HG02852 (cell line): ENCODE results near the gene ZNF831.

ENCODE experiments used
- ATAC-seq: cut with Tn5 transposase; IDR thresholded peaks from one replicate; pipeline ENCODE4 v1.9.1; 2021; ENCODE audit warnings: mild to moderate bottlenecking, moderate library complexity; ENCODE audit not compliant: unreplicated experiment

The ZNF831 gene

GRCh38 chr20:59207742-59208357 is 44.2 kb downstream of the ZNF831 start:
- ATAC-seq: no peak

- no peak for ATAC-seq
These were observed 46.6 kb downstream of the ZNF831 start for GRCh38 chr20:59210186-59210585.

GRCh38 chr20:59211208-59211765 is 47.7 kb downstream of the ZNF831 start:
- ATAC-seq: no peak

- no peak for ATAC-seq
These were observed 50.5 kb downstream of the ZNF831 start for GRCh38 chr20:59214073-59214472.

- no peak for ATAC-seq
These were observed 51.3 kb downstream of the ZNF831 start for GRCh38 chr20:59214606-59215547.

- no peak for ATAC-seq
These were observed 53.6 kb downstream of the ZNF831 start for GRCh38 chr20:59217173-59217572.

GRCh38 chr20:59217794-59218280 is 54.2 kb downstream of the ZNF831 start:
- ATAC-seq: no peak

GRCh38 chr20:59219211-59219610 is 55.6 kb downstream of the ZNF831 start:
- no peak for ATAC-seq

GRCh38 chr20:59220161-59220560 is 56.5 kb downstream of the ZNF831 start:
- ATAC-seq: no peak

GRCh38 chr20:59221049-59221706 is 57.6 kb downstream of the ZNF831 start:
- ATAC-seq: no peak

- ATAC-seq: no peak
These were observed 58.2 kb downstream of the ZNF831 start for GRCh38 chr20:59221707-59222252.

GRCh38 chr20:59222253-59223181 is 58.9 kb downstream of the ZNF831 start:
- ATAC-seq: peak; percentile 81

GRCh38 chr20:59223182-59223601 is 59.6 kb downstream of the ZNF831 start:
- ATAC-seq: no peak

- no peak for ATAC-seq
These were observed 60.1 kb downstream of the ZNF831 start for GRCh38 chr20:59223750-59224149.

- ATAC-seq: no peak
These were observed 60.6 kb downstream of the ZNF831 start for GRCh38 chr20:59224236-59224635.

GRCh38 chr20:59230385-59230784 is 66.8 kb downstream of the ZNF831 start:
- ATAC-seq: no peak

GRCh38 chr20:59231124-59231804 is 67.6 kb downstream of the ZNF831 start:
- no peak for ATAC-seq

- ATAC-seq: no peak
These were observed 69.0 kb downstream of the ZNF831 start for GRCh38 chr20:59232618-59233017.

GRCh38 chr20:59235226-59235625 is 71.6 kb downstream of the ZNF831 start:
- no peak for ATAC-seq
